Vagina (tissue), 2 donors: Measurements from ENCODE around the gene HOMEZ. TPM values are rescaled to one million over a fixed set of nuclear protein-coding genes. Genes with fewer than 3 reads are reported as not detected.
"Not testable (repeated sequence)": the region's sequence is repeated elsewhere in the genome, so short reads cannot be mapped to it uniquely, and the experiment has no call there.

ENCODE experiments used
- DNase-seq, 2 donors: peaks; one replicate each; pipeline ENCODE4 v3.0.0-alpha.2; 2017; ENCODE audit errors: extremely low spot score in 2 of 2
- H3K27ac ChIP-seq: fragments of 200-600 bp; sonication (generic); one replicate; pipeline ENCODE4 v1.5.1; 2019
- H3K27me3 ChIP-seq: fragments of 200-600 bp; sonication (generic); one replicate; pipeline ENCODE4 v1.5.1; 2019
- H3K36me3 ChIP-seq, 2 donors: fragments of 200-600 bp; sonication (generic); one replicate each; pipeline ENCODE4 v1.5.1; 2017 to 2019
- H3K4me1 ChIP-seq: fragments of 200-600 bp; sonication (generic); one replicate; pipeline ENCODE4 v1.5.1; 2019
- H3K4me3 ChIP-seq, 2 donors: fragments of 200-600 bp; sonication (generic); 1 replicate in 1 of 2; 2 replicates in 1 of 2; pipeline ENCODE4 v1.5.1; 2016 to 2019
- H3K9me3 ChIP-seq: fragments of 200-600 bp; sonication (generic); one replicate; pipeline ENCODE4 v1.5.1; 2019
- CTCF ChIP-seq, 3 experiments: fragments of 450-650 bp in 2 of 3; fragments of 200-600 bp in 1 of 3; sonication (generic) in 1 of 3; IDR thresholded peaks; one replicate each; pipeline ENCODE4 v1.5.1; 2017 to 2019; ENCODE audit warnings: antibody characterized with exemption in 3 of 3, mild to moderate bottlenecking in 2 of 3, moderate library complexity in 2 of 3
- POLR2A ChIP-seq, 2 donors: fragments of 450-650 bp; IDR thresholded peaks; one replicate each; pipeline ENCODE4 v1.6.1; 2017; ENCODE audit warnings: antibody characterized with exemption in 2 of 2, mild to moderate bottlenecking in 2 of 2, moderate library complexity in 2 of 2
- POLR2AphosphoS5 ChIP-seq, 2 donors: sonication (generic); formaldehyde crosslinking; IDR thresholded peaks; one replicate each; pipeline ENCODE4 v1.9.0; 2017; ENCODE audit warnings: antibody characterized with exemption in 2 of 2, mild to moderate bottlenecking in 2 of 2, low read depth in 1 of 2; ENCODE audit not compliant: insufficient read depth in 1 of 2
- intact Hi-C: fragments of 100-400 bp; cut with DNase I; formaldehyde crosslinking; loops from one replicate; pipeline ENCODE4 v1.15.1; 2023
- small RNA-seq: library from RNA; depleted of rRNA; stranded (forward); fragments of <200 nt; gene quantifications from one replicate; pipeline ENCODE3, GENCODE V24; 2016
- total RNA-seq: library from RNA; depleted of rRNA; stranded (reverse); fragments of >200 nt; gene quantifications from one replicate; pipeline ENCODE4 v1.2.3, GENCODE V29; 2016

Gene HOMEZ
- total RNA-seq, 1 donor from 2014 or later = 13.5 TPM

GRCh38 chr14:23228812-23229211, 57.1 kb downstream of the HOMEZ start:
- Histone ChIP-seq H3K36me3 (no peaks in the 10 kb centered on the region), H3K9me3 (no peaks in the 10 kb centered on the region), H3K4me1 (no peaks in the 10 kb centered on the region), H3K27me3 (no peaks in the 10 kb centered on the region), H3K4me3 (no peak overlapping the region), H3K27ac (no peak overlapping the region)
- TF ChIP-seq POLR2AphosphoS5 (IDR thresholded peaks at IDR 0.05; ENCODE audit: insufficient read depth in 1 of 2, low read depth in 1 of 2) (no peak), POLR2A (IDR thresholded peaks at IDR 0.05) (no peak), CTCF (IDR thresholded peaks at IDR 0.05) (no peak)
- intact Hi-C loops = no loop called here
- no peak for DNase-seq

GRCh38 chr14:23227566-23227965, 58.4 kb downstream of the HOMEZ start:
- intact Hi-C loops = no loop called here
- TF ChIP-seq POLR2AphosphoS5 (IDR thresholded peaks at IDR 0.05; ENCODE audit: insufficient read depth in 1 of 2, low read depth in 1 of 2) (no peak), CTCF (IDR thresholded peaks at IDR 0.05) (no peak), POLR2A (IDR thresholded peaks at IDR 0.05) (no peak)
- H3K4me3 ChIP-seq = no peak overlapping the region

GRCh38 chr14:23224958-23225357, 61.0 kb downstream of the HOMEZ start:
- H3K36me3 ChIP-seq, H3K27ac ChIP-seq, DNase-seq, H3K9me3 ChIP-seq, H3K4me1 ChIP-seq, intact Hi-C loops, H3K27me3 ChIP-seq, H3K4me3 ChIP-seq: not testable (repeated sequence)

More at GRCh38 chr14:23227566-23227965, 58.4 kb downstream of the HOMEZ start:
- no peak for DNase-seq
- H3K27me3 ChIP-seq = no peaks in the 10 kb centered on the region
- H3K9me3 ChIP-seq = no peaks in the 10 kb centered on the region
- no peak overlapping the region for H3K27ac ChIP-seq
- H3K36me3 ChIP-seq = no peaks in the 10 kb centered on the region
- no peaks in the 10 kb centered on the region for H3K4me1 ChIP-seq

Small RNA genes lying within 50 kb of the gene (small RNA-seq; reads per million reads assigned to genes)
- gene AL049829.1 (not detected), gene RNU6-1046P (not detected)

Other genes starting within 250 kb of the HOMEZ start
- gene PSMB11, start 243.9 kb downstream of the HOMEZ start, total RNA-seq = not detected
- 5.4 TPM for gene CDH24, start 228.6 kb downstream of the HOMEZ start, total RNA-seq
- 121 TPM for gene ACIN1, start 191.0 kb downstream of the HOMEZ start, total RNA-seq
- 13.8 TPM for gene C14orf119, start 190.6 kb downstream of the HOMEZ start, total RNA-seq
- not detected for gene CIROP, start 181.1 kb downstream of the HOMEZ start, total RNA-seq
- gene CEBPE, start 166.9 kb downstream of the HOMEZ start, total RNA-seq = not detected
- gene SLC7A8, start 102.5 kb downstream of the HOMEZ start, total RNA-seq = 68.5 TPM
- not detected for gene RNF212B, start 48.2 kb downstream of the HOMEZ start, total RNA-seq
- 8.6 TPM for gene PPP1R3E, start 16.7 kb upstream of the HOMEZ start, total RNA-seq
- gene BCL2L2, start 20.7 kb upstream of the HOMEZ start, total RNA-seq = 31.7 TPM
- 66.0 TPM for gene PABPN1, start 35.3 kb upstream of the HOMEZ start, total RNA-seq
- gene SLC22A17, start 66.8 kb upstream of the HOMEZ start, total RNA-seq = 37.8 TPM
- gene EFS, start 79.0 kb upstream of the HOMEZ start, total RNA-seq = 32.4 TPM
- gene IL25, start 86.7 kb upstream of the HOMEZ start, total RNA-seq = not detected
- not detected for gene CMTM5, start 90.9 kb upstream of the HOMEZ start, total RNA-seq
- not detected for gene MYH6, start 122.1 kb upstream of the HOMEZ start, total RNA-seq
- not detected for gene MYH7, start 149.5 kb upstream of the HOMEZ start, total RNA-seq
- 47.1 TPM for gene NGDN, start 183.6 kb upstream of the HOMEZ start, total RNA-seq